Activated T-cell treated with anti-CD3 and anti-CD28 coated beads for 1 hour (primary cell): ENCODE data around the gene TGM1.
"Not testable (repeated sequence)": the region's sequence is repeated elsewhere in the genome, so short reads cannot be mapped to it uniquely, and the experiment has no call there.

Experiments used
- DNase-seq: peaks from one replicate; pipeline ENCODE4 v3.0.0-alpha.2; 2020; ENCODE audit warnings: low read depth

TGM1 gene

DNA sequence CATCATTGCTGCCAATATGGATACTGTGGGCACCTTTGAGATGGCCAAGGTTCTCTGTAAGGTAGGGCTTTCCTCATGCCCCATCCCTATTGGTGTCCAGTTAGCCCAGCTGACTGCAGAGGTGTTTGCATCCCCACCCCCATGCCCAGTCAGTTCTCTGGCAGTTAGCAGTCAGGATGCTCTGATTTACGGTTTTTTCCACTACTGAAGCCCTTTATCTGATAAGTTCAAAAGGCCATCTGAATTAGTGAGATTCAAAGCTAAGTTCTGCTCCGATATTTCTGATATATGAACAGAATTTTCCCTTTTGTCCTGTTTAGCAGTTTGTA lies 29.5 kb downstream of the TGM1 start:
- no peak for DNase-seq

DNA sequence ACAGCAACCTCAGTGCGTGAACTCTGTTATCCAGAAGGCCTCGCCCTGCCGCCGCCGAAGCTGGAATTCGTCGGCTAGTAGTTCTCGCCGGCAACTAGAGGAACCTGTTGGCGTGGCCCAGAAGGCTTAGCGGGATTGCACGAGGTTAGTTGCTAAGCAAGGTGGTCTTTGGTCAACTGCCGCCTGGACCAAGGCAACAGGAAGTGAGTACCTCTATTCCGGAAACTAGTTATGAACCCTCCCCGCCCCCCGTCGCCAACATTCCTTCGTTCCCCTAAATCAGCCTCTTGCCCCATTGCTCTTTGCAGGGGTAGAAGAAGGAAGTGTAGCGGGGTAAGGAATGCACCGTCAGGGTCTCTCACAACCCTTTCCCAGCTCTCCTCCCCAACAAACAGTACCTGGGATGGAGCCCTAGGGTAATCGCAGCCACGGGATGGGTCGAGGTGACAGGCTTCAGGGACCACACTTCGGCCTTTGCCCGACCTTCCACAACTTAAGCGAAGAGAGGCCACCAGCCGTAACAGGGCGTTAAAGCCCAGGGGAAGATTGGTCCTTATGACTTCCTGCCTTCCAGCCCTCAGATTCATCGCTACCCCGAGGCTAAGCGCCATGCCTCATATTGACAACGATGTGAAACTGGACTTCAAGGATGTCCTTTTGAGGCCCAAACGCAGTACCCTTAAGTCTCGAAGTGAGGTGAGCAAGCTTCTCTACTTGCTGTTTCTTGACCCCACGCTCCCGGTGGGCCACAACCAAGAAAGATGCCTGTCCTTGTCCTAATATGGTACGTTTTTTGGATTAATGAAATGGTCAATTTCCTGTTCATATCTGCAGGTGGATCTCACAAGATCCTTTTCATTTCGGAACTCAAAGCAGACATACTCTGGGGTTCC lies 30.1 kb downstream of the TGM1 start, which contains the start of gene GMPR2:
GMPR2 (plus strand) TSS at position 285 of the 893 bp plus-strand sequence; CDS start at position 610, 325 bp downstream.
- no peak for DNase-seq

DNA sequence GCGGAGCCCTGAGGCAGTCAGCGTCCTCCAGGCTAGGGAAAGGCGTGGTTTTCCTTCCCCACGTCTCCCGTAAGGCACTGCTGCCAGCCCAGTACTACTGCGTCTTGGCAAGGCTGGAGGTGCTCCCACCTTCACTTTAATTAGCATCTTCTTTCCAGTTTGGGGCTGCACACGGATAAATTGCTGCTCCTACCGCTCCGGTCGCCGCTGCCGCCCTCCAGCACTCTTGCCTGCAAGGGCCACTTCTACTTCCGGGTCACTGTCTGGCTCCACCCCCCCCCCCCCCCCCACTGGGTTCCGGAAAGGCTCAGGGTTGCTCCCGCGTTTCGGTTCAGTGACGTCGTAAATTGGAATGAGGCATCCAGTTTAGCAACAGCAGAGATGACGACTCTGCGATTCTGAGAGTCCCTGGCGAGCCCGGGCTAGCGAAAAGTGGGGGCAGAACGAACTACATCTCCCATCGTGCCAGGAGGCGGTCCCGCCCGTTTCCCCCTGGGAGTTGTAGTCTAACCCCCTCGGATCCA lies 30.8 kb downstream of the TGM1 start, which contains the start of gene NEDD8:
NEDD8 (minus strand) TSS at position 247 of the 524 bp plus-strand sequence; CDS start at position 147, 100 bp downstream.
- DNase-seq = peak; percentile 80

DNA sequence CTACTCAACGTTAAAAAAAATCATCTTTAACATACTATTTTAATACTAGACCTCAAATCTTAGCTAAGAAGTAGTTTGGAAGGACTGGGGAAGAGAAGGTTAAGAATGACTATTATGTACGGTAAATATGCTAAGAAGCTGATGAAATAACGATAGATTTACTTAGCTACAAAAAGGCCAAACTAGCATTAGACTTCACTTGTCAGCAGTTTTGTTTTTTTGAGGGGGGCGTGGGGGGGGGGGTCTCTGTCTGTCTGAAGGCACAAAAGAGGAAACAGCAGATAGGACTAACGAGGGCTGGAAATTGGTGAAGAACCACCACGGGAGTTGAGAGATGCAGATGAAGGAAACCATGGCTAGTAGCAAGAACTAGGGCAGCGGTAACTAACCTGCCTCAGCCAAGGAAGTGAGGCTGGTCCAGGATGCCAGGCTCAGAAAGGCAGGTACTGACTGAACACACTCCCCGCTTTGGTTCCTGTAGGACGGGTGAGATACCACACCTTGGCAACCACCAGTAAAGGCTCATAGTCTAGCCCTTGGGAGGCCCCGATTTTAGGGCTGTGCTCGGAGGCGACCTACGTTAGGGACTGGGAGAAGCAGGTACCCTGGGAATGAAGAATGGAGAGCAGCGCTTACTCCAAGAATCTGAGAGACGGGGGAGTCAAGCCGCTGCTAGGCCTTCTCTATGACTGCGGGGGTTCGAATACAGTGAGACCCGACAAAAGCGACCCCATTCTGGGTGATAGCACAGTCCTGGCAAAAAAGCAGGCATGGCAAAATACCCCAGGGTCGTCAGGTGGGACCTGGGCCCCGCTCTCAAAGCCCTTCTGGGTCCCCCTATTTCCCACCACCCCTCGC lies 31.5 kb downstream of the TGM1 start:
- no peak for DNase-seq

DNA sequence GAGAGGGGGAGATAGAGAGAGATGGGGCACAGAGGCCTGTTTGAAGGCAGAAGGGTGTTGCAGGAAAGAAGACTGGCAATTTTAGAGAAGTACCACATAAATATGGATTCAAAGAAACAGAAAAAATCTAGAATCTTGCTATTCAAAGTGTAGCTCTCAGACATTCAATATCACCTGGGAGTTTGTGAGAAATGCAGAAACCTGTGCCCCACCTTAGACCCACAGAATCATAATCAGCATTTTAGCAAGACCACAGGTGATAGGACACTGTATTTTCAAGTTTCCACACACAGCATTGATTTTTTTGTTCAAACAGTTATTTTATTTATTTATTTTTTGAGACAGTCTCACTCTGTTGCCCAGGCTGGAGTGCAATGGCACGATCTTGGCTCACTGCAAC lies 34.1 kb downstream of the TGM1 start:
- DNase-seq = no peak

DNA sequence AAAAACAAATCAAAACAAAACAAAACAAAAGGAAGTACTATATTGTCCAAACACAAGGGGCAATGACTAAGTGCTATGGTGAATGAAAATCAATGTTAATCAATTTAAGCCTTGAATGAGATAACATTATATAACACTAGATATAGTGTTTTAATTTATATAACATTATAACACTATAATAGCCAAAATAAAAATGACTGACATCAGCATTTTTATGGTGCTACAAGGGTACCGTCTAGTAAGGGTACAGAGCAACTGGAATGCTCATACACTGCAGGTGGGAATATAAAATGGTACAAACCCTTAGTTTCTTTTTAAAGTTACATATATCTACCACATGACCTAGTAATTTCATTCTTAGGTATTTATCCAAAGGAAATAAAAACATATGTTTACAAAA lies 36.5 kb downstream of the TGM1 start:
- DNase-seq = no peak

DNA sequence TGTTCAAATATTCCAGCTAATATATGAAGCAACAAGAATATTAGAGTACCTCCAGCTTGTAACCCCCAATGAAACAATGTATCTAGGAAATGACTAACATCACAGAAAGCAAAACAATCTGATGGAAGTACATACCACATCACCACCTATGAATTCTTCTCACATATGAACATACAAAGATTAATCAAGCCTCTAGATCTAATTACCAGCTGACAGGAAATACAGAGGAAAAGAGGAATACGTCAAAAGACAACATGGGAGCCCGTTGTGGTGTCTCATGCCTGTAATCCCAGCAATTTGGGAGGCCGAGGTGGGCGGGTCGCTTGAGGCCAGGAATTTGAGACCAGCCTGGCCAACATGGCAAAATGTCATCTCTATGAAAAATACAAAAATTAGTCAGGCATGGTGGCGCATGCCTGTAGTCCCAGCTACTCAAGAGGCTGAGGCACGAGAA lies 38.3 kb downstream of the TGM1 start:
- no peak for DNase-seq

DNA sequence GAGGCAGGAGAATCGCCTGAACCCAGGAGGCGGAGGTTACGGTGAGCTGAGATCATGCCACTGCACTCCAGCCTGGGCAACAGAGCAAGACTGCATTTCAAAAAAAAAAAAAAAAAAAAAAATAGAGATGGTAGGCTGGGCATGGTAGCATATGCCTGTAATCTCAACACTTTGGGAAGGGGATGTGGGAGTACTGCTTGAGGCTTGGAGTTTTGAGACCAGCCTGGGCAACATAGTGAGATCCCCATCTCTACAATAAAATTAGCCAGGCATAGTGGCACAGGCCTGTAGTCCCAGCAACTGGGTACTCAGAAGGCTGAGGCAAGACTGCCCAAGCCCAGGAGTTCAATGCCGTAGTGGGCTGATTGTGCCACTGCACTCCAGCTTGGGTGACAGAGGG lies 40.0 kb downstream of the TGM1 start:
- not testable (repeated sequence) for DNase-seq

DNA sequence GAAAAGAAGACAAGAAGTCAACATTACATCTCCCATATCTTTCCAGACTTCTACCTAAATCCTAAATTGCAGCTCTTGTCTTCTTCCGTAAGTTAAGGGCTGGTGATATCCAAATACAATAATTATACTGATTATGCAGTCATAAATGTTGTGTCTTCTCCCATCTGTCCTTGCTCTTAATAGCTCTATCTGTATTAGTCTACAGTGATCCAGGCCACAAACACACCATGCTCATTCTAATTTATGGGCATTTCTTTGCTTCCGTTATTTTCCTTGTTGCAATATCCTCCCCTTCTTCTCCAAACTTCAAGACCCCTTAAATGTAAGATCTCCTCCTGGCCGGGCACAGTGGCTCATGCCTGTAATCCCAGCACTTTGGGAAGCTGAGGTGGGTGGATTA lies 43.5 kb downstream of the TGM1 start:
- no peak for DNase-seq

DNA sequence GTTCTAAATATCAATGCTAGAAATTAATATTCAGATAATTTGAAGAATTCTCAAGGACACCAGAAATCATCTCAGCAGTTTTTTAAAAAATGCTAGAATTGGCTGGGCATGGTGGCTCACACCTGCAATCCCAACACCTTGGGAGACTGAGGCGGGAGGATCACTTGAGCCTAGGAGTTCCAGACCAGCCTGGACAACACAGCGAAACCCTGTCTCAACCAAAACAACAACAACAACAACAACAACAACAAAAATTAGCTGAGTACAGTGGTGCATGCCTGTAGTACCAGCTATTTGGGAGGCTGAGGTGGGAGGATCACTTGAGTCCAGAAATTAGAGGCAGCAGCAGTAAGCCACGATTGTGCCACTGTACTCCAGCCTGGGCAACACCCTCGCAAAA lies 43.9 kb downstream of the TGM1 start:
- DNase-seq = no peak

DNA sequence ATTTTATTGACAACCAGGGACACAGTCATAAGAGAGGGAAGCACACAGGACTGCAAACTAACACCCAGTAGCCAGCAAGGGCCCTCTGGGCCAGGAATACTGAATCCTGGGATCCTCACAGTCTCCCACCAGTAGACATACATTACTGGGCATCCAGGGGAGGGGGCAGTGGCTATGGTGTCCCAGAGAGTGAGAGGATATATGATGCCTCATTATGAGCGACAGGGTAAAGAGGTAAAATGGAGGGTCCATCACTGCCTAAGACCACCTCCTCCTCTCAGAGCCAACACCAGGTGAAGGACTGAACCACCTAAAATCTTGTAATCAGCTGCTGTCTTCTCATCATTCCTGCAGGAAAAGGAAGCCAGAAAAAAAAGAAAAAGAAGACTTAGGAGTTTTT lies 46.1 kb downstream of the TGM1 start:
- DNase-seq = not testable (repeated sequence)

DNA sequence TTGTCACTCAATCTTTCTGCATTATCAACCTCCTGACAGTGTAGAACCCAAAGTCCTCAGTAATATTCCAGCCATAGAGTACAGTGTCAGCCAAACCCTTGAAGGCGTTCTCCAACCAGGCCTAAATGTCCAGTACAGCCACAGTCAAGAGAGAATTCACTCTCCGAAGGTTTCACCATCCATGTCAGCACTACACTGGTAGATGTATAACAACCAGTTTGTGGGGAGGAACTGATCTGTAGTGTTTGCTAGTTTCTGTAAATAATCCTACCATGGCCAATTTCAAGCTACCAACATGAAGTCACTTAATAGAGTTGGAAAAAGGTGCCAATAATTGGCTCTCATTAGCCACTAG lies 46.7 kb downstream of the TGM1 start:
- no peak for DNase-seq

DNA sequence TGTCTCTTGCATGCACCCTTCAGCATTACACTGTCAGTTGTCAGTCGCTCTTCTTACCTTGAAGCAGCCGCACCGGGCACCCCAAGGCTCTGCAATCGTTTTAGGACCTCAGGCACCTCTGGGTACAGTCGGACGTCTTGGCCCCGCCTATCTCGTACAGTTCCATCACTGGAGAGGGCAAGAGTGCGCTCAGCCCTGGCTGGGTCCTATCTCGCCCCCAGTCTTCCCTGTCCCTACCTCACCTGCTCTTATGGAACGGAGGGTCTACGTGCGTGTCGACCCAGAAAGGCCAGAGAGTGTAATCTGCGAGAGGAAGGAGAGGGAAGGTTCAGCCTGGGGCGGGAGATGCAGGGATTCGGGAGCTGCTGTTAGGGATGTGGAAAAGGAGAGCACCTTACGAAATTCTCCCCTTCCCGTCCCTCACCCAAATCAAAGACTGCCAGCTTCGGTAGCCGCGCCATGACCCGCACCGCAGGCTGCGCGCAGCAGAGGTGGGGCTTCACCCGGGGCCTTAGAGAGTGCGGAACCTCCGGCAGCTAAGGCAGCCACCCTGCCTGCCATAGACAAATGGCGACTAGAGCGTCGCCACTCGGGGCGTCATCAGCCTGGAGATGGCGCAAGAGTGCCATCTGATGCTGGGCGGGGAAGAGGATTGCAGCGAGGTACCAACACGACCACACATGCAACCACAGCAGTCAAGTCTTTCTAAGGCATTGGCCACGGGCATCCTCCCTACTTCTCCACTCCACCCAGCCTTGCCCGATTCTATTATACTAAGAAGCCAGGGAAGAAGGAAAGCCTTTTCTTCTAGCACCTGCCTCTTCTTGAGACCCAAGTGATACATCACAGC lies 47.3 kb downstream of the TGM1 start, which contains the start of gene MDP1:
MDP1 (minus strand) TSS at position 572 of the 850 bp plus-strand sequence; CDS start at position 461, 111 bp downstream.
- peak; percentile 75 for DNase-seq

DNA sequence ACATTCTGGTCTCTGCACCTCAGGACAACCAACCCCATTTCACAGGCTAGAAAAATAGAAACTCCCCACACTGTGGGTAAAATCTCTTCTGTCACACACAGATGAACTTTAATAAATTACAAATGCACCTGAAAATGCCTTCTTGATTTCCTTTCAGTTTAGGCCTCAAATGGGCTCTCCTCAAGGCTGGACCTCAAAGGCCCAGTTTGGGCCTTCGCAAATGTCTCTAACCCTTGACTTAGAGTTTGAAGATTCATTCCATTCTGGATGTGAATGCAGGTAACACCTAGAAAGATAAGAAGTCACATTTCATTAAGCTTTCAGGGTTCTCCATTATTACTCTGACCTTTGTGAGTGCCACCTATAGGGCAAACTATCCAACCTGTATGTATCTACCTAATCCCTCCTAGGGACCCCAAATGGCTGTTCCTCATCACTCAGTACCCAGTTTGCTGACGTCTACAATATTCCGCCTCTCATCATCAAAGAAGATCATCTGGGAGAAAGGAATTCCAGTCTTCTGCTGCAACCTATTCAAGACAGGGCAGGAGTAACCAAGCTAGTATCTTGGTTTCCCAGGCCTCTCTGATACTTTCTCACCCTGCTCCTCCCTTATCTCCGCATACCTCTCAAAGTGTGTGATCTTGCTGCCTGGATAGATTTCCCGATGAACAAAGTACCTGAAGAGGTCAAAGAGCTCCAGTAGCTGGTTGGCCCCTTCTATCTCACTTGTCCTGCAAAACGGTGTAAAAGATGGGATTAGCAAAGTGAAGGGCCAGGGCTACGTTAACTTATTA lies 48.9 kb downstream of the TGM1 start:
- DNase-seq = no peak

DNA sequence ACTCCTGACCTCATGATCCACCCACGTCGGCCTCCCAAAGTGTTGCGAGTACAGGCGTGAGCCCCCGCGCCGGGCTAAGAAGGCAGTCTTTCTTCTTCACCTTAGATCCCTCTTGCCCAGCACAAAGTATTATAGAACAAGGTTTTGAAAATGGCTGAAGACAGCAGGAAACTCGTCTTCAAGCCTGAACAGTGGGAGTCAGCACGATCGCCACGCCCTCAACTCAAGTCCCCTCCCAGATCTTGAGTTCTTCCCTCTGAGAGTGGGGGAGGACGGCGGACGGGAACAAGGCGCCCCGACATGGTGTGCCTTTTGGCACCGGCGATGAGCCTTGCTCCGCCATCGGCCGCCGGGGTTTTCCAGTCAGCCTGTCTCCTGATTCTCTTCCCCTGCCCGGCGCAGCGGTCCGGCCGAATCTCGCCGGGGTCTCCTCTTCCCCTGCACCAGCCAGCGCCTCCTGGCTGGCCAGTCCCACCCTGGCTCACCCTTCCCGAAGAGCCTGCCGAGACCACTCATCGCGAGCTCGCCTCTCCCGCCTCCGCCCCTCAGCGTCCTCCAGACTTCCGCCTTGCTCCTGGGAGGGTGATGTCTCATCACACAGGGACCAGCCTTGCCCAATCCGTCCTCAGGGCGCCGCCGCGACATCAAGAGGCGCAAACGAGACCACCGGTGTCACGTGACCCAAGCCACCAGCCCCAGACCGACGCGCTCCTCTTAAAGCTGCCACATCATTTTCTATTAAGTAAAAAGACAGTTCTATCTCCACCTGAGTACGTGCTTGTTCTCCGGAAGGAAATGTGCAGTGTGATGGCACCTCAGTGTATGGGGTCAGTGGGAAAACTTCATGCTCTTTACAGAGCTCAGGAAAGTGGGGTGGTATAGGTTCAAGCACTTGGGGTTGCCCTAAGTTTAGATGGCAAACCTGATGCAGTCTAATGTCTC lies 49.8 kb downstream of the TGM1 start, which contains the start of gene CHMP4A:
CHMP4A (minus strand) TSS at position 565 of the 942 bp plus-strand sequence; CDS start at position 516, 49 bp downstream.
- DNase-seq = peak; percentile 92

DNA sequence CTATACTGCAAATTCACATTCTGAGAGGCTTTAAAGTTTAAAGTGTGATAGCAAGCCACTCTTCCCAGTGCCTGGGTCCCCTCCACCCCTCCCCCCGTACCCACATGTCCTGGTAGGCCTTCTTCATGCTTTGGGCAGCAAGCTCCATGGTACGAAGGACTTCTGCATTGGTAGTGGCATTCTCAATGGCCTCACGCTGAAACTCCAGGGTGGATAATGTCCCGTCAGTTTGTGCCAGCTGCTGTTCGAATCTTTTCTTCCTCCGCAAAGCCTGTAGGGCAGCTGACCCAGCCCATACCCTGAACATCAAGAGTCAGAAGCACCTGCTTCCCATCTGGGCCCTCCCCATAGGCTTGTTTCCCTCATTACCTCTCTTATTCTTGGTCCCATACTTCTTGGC lies 51.7 kb downstream of the TGM1 start:
- no peak for DNase-seq

DNA sequence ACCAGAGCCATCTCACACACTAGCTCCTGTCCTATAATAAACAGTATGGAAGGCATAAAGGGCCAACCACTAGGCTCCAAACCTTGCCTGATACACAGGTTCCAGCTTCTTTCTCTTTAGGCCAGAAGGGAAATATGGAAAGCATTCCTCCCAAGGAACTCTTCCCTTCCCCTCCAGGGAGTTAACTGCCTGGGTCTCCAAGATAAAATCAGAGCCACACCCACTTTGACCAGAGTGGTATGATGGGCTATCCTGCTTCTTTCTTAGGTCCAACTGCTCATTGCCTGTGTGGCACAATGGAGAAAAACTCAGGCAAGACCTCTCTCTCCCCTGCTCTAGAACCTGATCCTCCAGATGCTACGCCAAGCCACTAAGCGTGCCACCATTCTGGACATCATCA lies 55.4 kb downstream of the TGM1 start:
- DNase-seq = no peak

DNA sequence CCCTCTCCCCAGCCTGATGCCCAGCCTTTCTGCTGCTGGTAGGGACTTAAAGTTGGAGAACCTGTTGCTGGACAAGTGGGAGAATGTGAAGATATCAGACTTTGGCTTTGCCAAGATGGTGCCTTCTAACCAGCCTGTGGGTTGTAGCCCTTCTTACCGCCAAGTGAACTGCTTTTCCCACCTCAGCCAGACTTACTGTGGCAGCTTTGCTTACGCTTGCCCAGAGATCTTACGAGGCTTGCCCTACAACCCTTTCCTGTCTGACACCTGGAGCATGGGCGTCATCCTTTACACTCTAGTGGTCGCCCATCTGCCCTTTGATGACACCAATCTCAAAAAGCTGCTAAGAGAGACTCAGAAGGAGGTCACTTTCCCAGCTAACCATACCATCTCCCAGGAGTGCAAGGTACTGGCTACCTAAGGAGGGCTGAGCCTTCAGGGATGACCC lies 55.8 kb downstream of the TGM1 start:
- no peak for DNase-seq
